Natural killer cell (primary cell): ENCODE results near the gene TBX6. TPM values are rescaled to one million over a fixed set of nuclear protein-coding genes. Genes with fewer than 3 reads are reported as not detected.

Experiments
- ATAC-seq, 3 donors: fragments of 150-1000 bp in 2 of 3; fragments of 200-7000 bp in 1 of 3; cut with Tn5 transposase; 1 replicate in 1 of 3; 2 replicates in 2 of 3; pipeline ENCODE4 v1.10.0; 2021; ENCODE audit warnings: mild to moderate bottlenecking in 2 of 3, moderate library complexity in 2 of 3
- DNase-seq, 2 donors: peaks; one replicate each; pipeline versions ENCODE4 v3.0.0 to v3.0.0-alpha.2; 2013 to 2021; ENCODE audit warnings: mixed read lengths in 1 of 2
- H3K27ac ChIP-seq: one replicate; pipeline ENCODE4 v1.5.1; 2013; ENCODE audit warnings: mild to moderate bottlenecking, low read length
- H3K27me3 ChIP-seq: one replicate; pipeline ENCODE4 v1.6.1; 2013; ENCODE audit warnings: low read length; ENCODE audit not compliant: control insufficient read depth, insufficient read depth
- H3K36me3 ChIP-seq: one replicate; pipeline ENCODE4 v1.6.1; 2013; ENCODE audit warnings: low read length; ENCODE audit not compliant: control insufficient read depth, insufficient read depth
- H3K4me1 ChIP-seq: one replicate; pipeline ENCODE4 v1.6.1; 2013; ENCODE audit warnings: low read length; ENCODE audit not compliant: control insufficient read depth, insufficient read depth
- H3K4me3 ChIP-seq: one replicate; pipeline ENCODE4 v1.5.1; 2013; ENCODE audit warnings: low read length
- H3K9me3 ChIP-seq: one replicate; pipeline ENCODE4 v1.6.1; 2013; ENCODE audit warnings: low read length; ENCODE audit not compliant: control insufficient read depth, insufficient read depth
- H3K27ac Mint-ChIP-seq, 2 donors: one replicate each; pipeline ENCODE4 v1.8.0; 2022; ENCODE audit warnings: mild to moderate bottlenecking in 2 of 2, mixed read lengths in 2 of 2, moderate library complexity in 1 of 2
- H3K27me3 Mint-ChIP-seq, 2 donors: one replicate each; pipeline ENCODE4 v1.8.0; 2022; ENCODE audit warnings: low read depth in 2 of 2, mixed read lengths in 2 of 2
- H3K36me3 Mint-ChIP-seq: one replicate; pipeline ENCODE4 v1.8.0; 2022; ENCODE audit warnings: mixed read lengths
- H3K4me1 Mint-ChIP-seq, 2 donors: one replicate each; pipeline ENCODE4 v1.8.0; 2022; ENCODE audit warnings: mixed read lengths in 2 of 2
- H3K4me3 Mint-ChIP-seq: one replicate; pipeline ENCODE4 v1.8.0; 2022; ENCODE audit warnings: mild to moderate bottlenecking, moderate library complexity, mixed read lengths
- H3K9me3 Mint-ChIP-seq, 2 donors: one replicate each; pipeline ENCODE4 v1.8.0; 2022; ENCODE audit warnings: mixed read lengths in 2 of 2
- WGBS: methylation state at CpG from one replicate; pipeline ENCODE4 v1.1.7; 2013; ENCODE audit warnings: missing lambda C conversion rate; ENCODE audit not compliant: insufficient coverage; 5-methylcytosine and 5-hydroxymethylcytosine counted together
- intact Hi-C: fragments of 100-400 bp; cut with micrococcal nuclease; formaldehyde crosslinking; loops from one replicate; pipeline ENCODE4 v1.14.2; 2022
- total RNA-seq, 4 donors: library from RNA; stranded (reverse); fragments of 120-200 nt in 1 of 4; gene quantifications; one replicate each; pipeline versions ENCODE4 v1.2.3 to v1.2.4, GENCODE V29; 2013 to 2022
- TF ChIP-seq, protein P1 (sequence below): fragments of 200-600 bp; IDR thresholded peaks from one replicate; pipeline ENCODE4 v1.8.0; 2022; ENCODE audit warnings: antibody characterized with exemption

TBX6 gene
- total RNA-seq, 3 donors from 2014 or later (not counting 1 experiment from before 2014, with no cell fraction given): 0.91 to 1.1 (median 0.98) TPM

DNA sequence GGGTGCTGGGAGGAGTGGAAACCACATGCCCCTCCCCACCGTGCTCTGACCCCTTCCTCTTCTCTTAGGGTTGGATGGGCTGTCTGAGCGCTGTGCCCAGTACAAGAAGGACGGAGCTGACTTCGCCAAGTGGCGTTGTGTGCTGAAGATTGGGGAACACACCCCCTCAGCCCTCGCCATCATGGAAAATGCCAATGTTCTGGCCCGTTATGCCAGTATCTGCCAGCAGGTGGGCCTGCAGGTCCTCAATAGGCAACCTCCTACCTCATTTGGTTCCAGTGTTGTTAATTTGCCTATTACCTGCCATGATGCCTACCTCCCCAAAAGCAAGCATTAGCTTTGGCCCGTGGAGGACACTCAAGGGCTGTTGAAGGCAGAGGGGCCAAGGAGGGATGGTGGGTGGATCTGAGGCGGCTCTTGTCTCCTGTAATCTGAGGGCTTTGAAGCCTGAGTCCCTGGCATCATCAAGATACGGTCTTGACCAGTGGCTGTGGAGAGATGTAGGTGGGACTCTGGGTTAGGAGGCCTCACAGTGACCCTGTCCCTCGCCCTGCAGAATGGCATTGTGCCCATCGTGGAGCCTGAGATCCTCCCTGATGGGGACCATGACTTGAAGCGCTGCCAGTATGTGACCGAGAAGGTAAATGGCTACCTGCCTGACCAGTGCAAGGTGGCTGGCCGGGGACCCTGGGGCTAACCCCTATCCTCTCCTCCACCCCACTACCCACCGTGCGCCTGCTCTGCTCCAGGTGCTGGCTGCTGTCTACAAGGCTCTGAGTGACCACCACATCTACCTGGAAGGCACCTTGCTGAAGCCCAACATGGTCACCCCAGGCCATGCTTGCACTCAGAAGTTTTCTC, 22.7 kb downstream of the TBX6 start:
- peak overlapping the region; percentile 63 for H3K4me3 Mint-ChIP-seq
- DNase-seq (peak; percentile 53 to 78), ATAC-seq (no peak)
- H3K4me3 ChIP-seq: no peak overlapping the region
- H3K9me3 Mint-ChIP-seq: no peaks in the 10 kb centered on the region
- H3K4me1 Mint-ChIP-seq: peaks cover 30 to 52% of the 10 kb centered on the region in 2 donors
- H3K27me3 Mint-ChIP-seq: no peaks in the 10 kb centered on the region
- H3K36me3 Mint-ChIP-seq: no peaks in the 10 kb centered on the region
- H3K27ac Mint-ChIP-seq: peak overlapping the region; percentile 41 to 59
- no peak overlapping the region for H3K27ac ChIP-seq
- H3K4me1 ChIP-seq: peaks cover 33% of the 10 kb centered on the region
- TF ChIP-seq, protein P1, sequence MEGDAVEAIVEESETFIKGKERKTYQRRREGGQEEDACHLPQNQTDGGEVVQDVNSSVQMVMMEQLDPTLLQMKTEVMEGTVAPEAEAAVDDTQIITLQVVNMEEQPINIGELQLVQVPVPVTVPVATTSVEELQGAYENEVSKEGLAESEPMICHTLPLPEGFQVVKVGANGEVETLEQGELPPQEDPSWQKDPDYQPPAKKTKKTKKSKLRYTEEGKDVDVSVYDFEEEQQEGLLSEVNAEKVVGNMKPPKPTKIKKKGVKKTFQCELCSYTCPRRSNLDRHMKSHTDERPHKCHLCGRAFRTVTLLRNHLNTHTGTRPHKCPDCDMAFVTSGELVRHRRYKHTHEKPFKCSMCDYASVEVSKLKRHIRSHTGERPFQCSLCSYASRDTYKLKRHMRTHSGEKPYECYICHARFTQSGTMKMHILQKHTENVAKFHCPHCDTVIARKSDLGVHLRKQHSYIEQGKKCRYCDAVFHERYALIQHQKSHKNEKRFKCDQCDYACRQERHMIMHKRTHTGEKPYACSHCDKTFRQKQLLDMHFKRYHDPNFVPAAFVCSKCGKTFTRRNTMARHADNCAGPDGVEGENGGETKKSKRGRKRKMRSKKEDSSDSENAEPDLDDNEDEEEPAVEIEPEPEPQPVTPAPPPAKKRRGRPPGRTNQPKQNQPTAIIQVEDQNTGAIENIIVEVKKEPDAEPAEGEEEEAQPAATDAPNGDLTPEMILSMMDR: peak; percentile 59
- intact Hi-C loops: loop anchor here (10.0 kb wide), 1 partner anchor 336 kb away; the partner anchor contains the start of gene ZNF771
- 88% methylated on average over 16 of the region's 17 CpGs for WGBS
- no peaks in the 10 kb centered on the region for H3K27me3 ChIP-seq
- peaks cover 50% of the 10 kb centered on the region for H3K36me3 ChIP-seq
- no peaks in the 10 kb centered on the region for H3K9me3 ChIP-seq

DNA sequence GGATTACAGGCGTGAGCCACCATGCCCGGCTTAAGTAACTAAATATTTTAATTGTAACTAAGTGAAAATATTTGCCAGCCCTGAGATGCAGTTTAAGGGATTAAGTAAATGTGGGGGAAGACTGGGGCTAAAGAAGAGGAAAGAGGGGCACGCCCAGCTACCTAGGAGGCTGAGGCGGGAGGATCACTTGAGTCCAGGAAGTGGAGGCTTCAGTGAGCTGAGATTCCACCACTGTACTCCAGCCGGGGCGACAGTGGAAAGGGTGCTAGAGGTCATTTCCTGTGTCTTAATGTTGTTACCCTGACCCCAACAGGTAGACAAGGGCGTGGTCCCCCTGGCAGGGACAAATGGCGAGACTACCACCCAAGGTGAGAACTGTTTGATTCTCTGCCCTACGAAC, 23.4 kb downstream of the TBX6 start:
- no peaks in the 10 kb centered on the region for H3K9me3 Mint-ChIP-seq
- WGBS: 75% methylated on average over 9 of the region's 9 CpGs
- no peaks in the 10 kb centered on the region for H3K36me3 Mint-ChIP-seq
- Histone ChIP-seq H3K4me3 (no peak overlapping the region), H3K27ac (no peak overlapping the region), H3K4me1 (peaks cover 39% of the 10 kb centered on the region), H3K36me3 (peaks cover 50% of the 10 kb centered on the region), H3K27me3 (no peaks in the 10 kb centered on the region), H3K9me3 (no peaks in the 10 kb centered on the region)
- H3K4me1 Mint-ChIP-seq: peaks cover 36 to 59% of the 10 kb centered on the region in 2 donors
- ATAC-seq (no peak), DNase-seq (no peak)
- H3K27me3 Mint-ChIP-seq: no peaks in the 10 kb centered on the region
- TF ChIP-seq, protein P1: no peak
- intact Hi-C loops: loop anchor here (10.0 kb wide), 1 partner anchor 336 kb away; the partner anchor contains the start of gene ZNF771
- H3K4me3 Mint-ChIP-seq: no peak overlapping the region
- H3K27ac Mint-ChIP-seq: peak overlapping the region; percentile 38 to 41

DNA sequence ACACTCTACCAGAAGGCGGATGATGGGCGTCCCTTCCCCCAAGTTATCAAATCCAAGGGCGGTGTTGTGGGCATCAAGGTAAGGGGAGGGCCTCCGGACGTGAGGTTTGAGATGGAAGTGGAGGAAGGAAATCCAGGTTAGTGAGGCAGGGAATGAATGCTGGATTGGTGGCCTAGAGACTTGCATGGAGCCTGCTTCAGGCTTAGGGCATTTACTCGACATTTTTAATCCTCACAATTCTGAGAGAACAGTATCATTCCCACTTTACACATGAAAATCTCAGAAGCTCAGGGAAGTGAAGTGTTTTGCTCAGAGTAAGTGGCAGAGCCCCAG, 24.2 kb downstream of the TBX6 start:
- ATAC-seq: no peak
- 94% methylated on average over 5 of the region's 6 CpGs for WGBS
- H3K36me3 ChIP-seq: peaks cover 50% of the 10 kb centered on the region
- TF ChIP-seq, protein P1: no peak
- no peaks in the 10 kb centered on the region for H3K9me3 ChIP-seq
- H3K27me3 ChIP-seq: no peaks in the 10 kb centered on the region
- Mint-ChIP-seq H3K36me3 (no peaks in the 10 kb centered on the region), H3K27me3 (no peaks in the 10 kb centered on the region), H3K9me3 (no peaks in the 10 kb centered on the region), H3K27ac (peak overlapping the region in 1 of 2 donors; percentile 98), H3K4me1 (peaks cover 36 to 59% of the 10 kb centered on the region in 2 donors), H3K4me3 (peak overlapping the region; percentile 72)
- H3K27ac ChIP-seq: no peak overlapping the region
- no peak for DNase-seq
- peaks cover 42% of the 10 kb centered on the region for H3K4me1 ChIP-seq
- intact Hi-C loops: loop anchor here (10.0 kb wide), 1 partner anchor 337 kb away; the partner anchor contains the start of gene ZNF771
- H3K4me3 ChIP-seq: no peak overlapping the region
